Neural progenitor cell (in vitro differentiated cells): Measurements from ENCODE around the gene VPS50.

ENCODE experiments used
- CTCF ChIP-seq: fragments of 200-600 bp; sonication (generic); IDR thresholded peaks from 2 replicates; pipeline ENCODE4 v1.5.1; 2017; ENCODE audit warnings: antibody characterized with exemption, mild to moderate bottlenecking
- EZH2 ChIP-seq: fragments of 200-600 bp; sonication (generic); IDR thresholded peaks from 2 replicates; pipeline ENCODE4 v1.6.1; 2017; ENCODE audit warnings: antibody characterized with exemption, mild to moderate bottlenecking, moderate library complexity
- EZH2phosphoT487 ChIP-seq: fragments of 200-600 bp; sonication (generic); IDR thresholded peaks from 2 replicates; pipeline ENCODE4 v1.6.1; 2017; ENCODE audit warnings: antibody characterized with exemption

GRCh38 chr7:93390660-93391059 is 158.5 kb downstream of the VPS50 start:
- TF ChIP-seq EZH2: no peak
- no peak for TF ChIP-seq CTCF
- TF ChIP-seq EZH2phosphoT487: no peak
